SK-N-SH treated with all-trans-retinoic acid at 6 μM for 48 hours (cell line): ENCODE measurements around the gene FNBP1L.
"Not testable (repeated sequence)": the region's sequence is repeated elsewhere in the genome, so short reads cannot be mapped to it uniquely, and the experiment has no call there.

Experiments
- ATAC-seq: fragments of 200-7000 bp; cut with Tn5 transposase; 3 replicates; pipeline ENCODE4 v1.9.1; 2020; ENCODE audit warnings: mild to moderate bottlenecking, moderate library complexity
- ARNTL ChIP-seq: fragments of 450-650 bp; formaldehyde crosslinking; IDR thresholded peaks from 2 replicates; pipeline ENCODE4 v1.5.0; 2020; ENCODE audit warnings: low read depth, mild to moderate bottlenecking, moderate library complexity, borderline replicate concordance
- BACH2 ChIP-seq: fragments of 250-450 bp; sonication (Bioruptor Pico); IDR thresholded peaks from 2 replicates; pipeline ENCODE4 v1.9.0; 2021; ENCODE audit warnings: mild to moderate bottlenecking, borderline replicate concordance
- CSDC2 ChIP-seq: fragments of 250-450 bp; sonication (Bioruptor Pico); IDR thresholded peaks from 2 replicates; pipeline ENCODE4 v1.5.0; 2020; ENCODE audit warnings: mild to moderate bottlenecking, moderate library complexity
- ESRRG ChIP-seq: fragments of 250-450 bp; sonication (Bioruptor Pico); IDR thresholded peaks from 2 replicates; pipeline ENCODE4 v1.6.1; 2021; ENCODE audit warnings: mild to moderate bottlenecking
- GLIS3 ChIP-seq: fragments of 250-450 bp; sonication (Bioruptor Pico); IDR thresholded peaks from 2 replicates; pipeline ENCODE4 v1.5.0; 2020; ENCODE audit warnings: mild to moderate bottlenecking, moderate library complexity
- ISL1 ChIP-seq: fragments of 250-450 bp; sonication (Bioruptor Pico); IDR thresholded peaks from 2 replicates; pipeline ENCODE4 v2.1.2; 2022; ENCODE audit warnings: mild to moderate bottlenecking, moderate library complexity
- OSR1 ChIP-seq: fragments of 250-450 bp; sonication (Bioruptor Pico); IDR thresholded peaks from 2 replicates; pipeline ENCODE4 v1.8.0; 2022; ENCODE audit warnings: moderate library complexity, mild to moderate bottlenecking, inconsistent platforms
- PPARA ChIP-seq: fragments of 250-450 bp; sonication (Bioruptor Pico); IDR thresholded peaks from 2 replicates; pipeline ENCODE4 v1.5.0; 2020; ENCODE audit warnings: mild to moderate bottlenecking, borderline replicate concordance
- RARB ChIP-seq: fragments of 250-450 bp; sonication (Bioruptor Pico); IDR thresholded peaks from 2 replicates; pipeline ENCODE4 v1.8.0; 2021; ENCODE audit warnings: mild to moderate bottlenecking, moderate library complexity
- SNAI2 ChIP-seq: fragments of 250-450 bp; sonication (Bioruptor Pico); IDR thresholded peaks from 2 replicates; pipeline ENCODE4 v1.5.0; 2020; ENCODE audit warnings: mild to moderate bottlenecking, moderate library complexity
- TCF4 ChIP-seq: fragments of 250-450 bp; sonication (Bioruptor Pico); IDR thresholded peaks from 2 replicates; pipeline ENCODE4 v1.8.0; 2021; ENCODE audit warnings: mild to moderate bottlenecking, moderate library complexity, borderline replicate concordance
- TOX ChIP-seq: fragments of 250-450 bp; sonication (Bioruptor Pico); IDR thresholded peaks from 2 replicates; pipeline ENCODE4 v1.8.0; 2021; ENCODE audit warnings: mild to moderate bottlenecking, moderate library complexity, borderline replicate concordance
- ZC3H10 ChIP-seq: fragments of 250-450 bp; sonication (Bioruptor Pico); IDR thresholded peaks from 2 replicates; pipeline ENCODE4 v1.5.1; 2021; ENCODE audit warnings: mild to moderate bottlenecking, moderate library complexity
- ZFP3 ChIP-seq: fragments of 250-450 bp; sonication (Bioruptor Pico); IDR thresholded peaks from 2 replicates; pipeline ENCODE4 v1.5.0; 2020; ENCODE audit warnings: mild to moderate bottlenecking, moderate library complexity
- ZFP30 ChIP-seq: fragments of 450-650 bp; formaldehyde crosslinking; IDR thresholded peaks from 2 replicates; pipeline ENCODE4 v1.5.0; 2022; ENCODE audit warnings: mild to moderate bottlenecking, moderate library complexity
- ZNF70 ChIP-seq: fragments of 450-650 bp; formaldehyde crosslinking; IDR thresholded peaks from 2 replicates; pipeline ENCODE4 v1.5.0; 2020; ENCODE audit warnings: mild to moderate bottlenecking, moderate library complexity
- ZNF8 ChIP-seq: fragments of 450-650 bp; formaldehyde crosslinking; IDR thresholded peaks from 2 replicates; pipeline ENCODE4 v1.5.0; 2020; ENCODE audit warnings: mild to moderate bottlenecking, moderate library complexity
- TF ChIP-seq, protein P1 (sequence below): fragments of 250-450 bp; sonication (Bioruptor Pico); IDR thresholded peaks from 2 replicates; pipeline ENCODE4 v1.8.0; 2020; ENCODE audit warnings: mild to moderate bottlenecking, moderate library complexity, borderline replicate concordance
- TF ChIP-seq, protein P2 (sequence below): fragments of 250-450 bp; sonication (Bioruptor Pico); IDR thresholded peaks from 2 replicates; pipeline ENCODE4 v1.5.1; 2020; ENCODE audit warnings: low read depth, mild to moderate bottlenecking, moderate library complexity
- TF ChIP-seq, protein P3 (sequence below): fragments of 250-450 bp; sonication (Bioruptor Pico); IDR thresholded peaks from 2 replicates; pipeline ENCODE4 v1.5.0; 2020; ENCODE audit warnings: mild to moderate bottlenecking, moderate library complexity
- TF ChIP-seq, protein P4 (sequence below): fragments of 250-450 bp; sonication (Bioruptor Pico); IDR thresholded peaks from 2 replicates; pipeline ENCODE4 v1.5.1; 2021; ENCODE audit warnings: mild to moderate bottlenecking, moderate library complexity
- TF ChIP-seq, protein P5 (sequence below): fragments of 250-450 bp; sonication (Bioruptor Pico); IDR thresholded peaks from 2 replicates; pipeline ENCODE4 v1.8.0; 2021; ENCODE audit warnings: low read depth, mild to moderate bottlenecking, moderate library complexity, borderline replicate concordance

The FNBP1L gene

DNA sequence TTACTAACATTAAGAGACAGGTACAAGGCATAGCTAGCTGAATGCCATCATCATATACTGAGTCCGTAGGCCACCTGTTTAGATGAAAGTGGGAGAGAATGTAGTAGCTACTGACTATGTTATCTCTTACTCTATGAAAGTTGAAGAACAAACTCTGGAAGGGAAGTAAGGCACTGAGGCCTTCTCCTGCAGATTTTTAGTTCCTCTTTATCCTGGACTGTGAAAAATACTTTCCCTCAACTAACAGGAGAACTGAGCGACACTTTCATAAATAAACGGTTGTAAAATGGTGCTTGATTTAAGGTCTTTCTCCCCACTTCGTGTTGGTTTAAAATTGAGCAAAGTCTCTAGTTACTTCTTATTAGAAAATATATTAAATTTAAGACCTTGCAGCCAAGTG lies 101.9 kb downstream of the FNBP1L start (continued):
- no peak for TF ChIP-seq TOX (CRISPR knock-in tag)

DNA sequence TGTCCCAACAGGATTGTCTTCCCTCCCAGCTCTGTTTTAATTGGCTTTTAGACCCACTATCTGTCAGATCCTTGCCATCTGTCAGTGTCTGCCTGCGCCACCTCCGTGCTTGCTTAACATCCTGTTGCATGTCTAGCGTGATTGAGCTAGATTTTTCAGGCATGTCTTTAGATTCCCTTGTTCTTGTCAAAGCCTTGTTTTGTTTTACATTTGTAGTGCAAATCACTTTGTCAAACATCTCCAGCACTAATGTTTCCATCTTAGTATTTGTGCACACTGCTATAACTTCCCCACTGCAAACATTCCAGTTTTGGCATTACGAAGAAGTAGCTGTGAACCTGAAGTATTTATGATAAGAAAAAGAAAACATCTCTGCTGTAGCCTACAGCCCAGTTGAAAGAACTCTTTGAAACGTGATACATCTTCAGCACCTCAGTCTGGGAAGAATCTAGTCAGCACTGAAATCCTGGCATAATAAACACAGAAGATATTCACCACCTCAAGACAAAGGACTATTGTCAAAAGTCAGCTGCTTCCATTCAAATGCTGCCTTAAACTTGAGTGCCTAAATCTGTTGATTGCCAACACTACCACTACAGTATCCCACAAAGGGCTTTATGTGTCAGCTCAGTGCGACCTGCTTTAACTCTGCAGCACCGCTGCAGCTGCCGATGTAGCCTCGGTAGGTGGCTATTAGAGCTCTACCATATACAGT lies 105.0 kb downstream of the FNBP1L start:
- TF ChIP-seq ZFP30 (CRISPR knock-in tag), result no peak
- TF ChIP-seq SNAI2 (CRISPR knock-in tag), result no peak
- TF ChIP-seq ZNF70 (CRISPR knock-in tag), result no peak
- TF ChIP-seq TOX (CRISPR knock-in tag), result no peak
- no peak for TF ChIP-seq RARB (CRISPR knock-in tag)
- no peak for TF ChIP-seq ARNTL (CRISPR knock-in tag)
- no peak for TF ChIP-seq ZFP3 (CRISPR knock-in tag)
- TF ChIP-seq PPARA (CRISPR knock-in tag), result no peak
- TF ChIP-seq GLIS3, result no peak
- TF ChIP-seq TCF4 (CRISPR knock-in tag), result no peak
- TF ChIP-seq CSDC2, result no peak
- no peak for TF ChIP-seq BACH2 (CRISPR knock-in tag)
- TF ChIP-seq ZNF8 (CRISPR knock-in tag), result no peak
- TF ChIP-seq, protein P1, sequence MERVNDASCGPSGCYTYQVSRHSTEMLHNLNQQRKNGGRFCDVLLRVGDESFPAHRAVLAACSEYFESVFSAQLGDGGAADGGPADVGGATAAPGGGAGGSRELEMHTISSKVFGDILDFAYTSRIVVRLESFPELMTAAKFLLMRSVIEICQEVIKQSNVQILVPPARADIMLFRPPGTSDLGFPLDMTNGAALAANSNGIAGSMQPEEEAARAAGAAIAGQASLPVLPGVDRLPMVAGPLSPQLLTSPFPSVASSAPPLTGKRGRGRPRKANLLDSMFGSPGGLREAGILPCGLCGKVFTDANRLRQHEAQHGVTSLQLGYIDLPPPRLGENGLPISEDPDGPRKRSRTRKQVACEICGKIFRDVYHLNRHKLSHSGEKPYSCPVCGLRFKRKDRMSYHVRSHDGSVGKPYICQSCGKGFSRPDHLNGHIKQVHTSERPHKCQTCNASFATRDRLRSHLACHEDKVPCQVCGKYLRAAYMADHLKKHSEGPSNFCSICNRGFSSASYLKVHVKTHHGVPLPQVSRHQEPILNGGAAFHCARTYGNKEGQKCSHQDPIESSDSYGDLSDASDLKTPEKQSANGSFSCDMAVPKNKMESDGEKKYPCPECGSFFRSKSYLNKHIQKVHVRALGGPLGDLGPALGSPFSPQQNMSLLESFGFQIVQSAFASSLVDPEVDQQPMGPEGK, result no peak
- TF ChIP-seq, protein P2, sequence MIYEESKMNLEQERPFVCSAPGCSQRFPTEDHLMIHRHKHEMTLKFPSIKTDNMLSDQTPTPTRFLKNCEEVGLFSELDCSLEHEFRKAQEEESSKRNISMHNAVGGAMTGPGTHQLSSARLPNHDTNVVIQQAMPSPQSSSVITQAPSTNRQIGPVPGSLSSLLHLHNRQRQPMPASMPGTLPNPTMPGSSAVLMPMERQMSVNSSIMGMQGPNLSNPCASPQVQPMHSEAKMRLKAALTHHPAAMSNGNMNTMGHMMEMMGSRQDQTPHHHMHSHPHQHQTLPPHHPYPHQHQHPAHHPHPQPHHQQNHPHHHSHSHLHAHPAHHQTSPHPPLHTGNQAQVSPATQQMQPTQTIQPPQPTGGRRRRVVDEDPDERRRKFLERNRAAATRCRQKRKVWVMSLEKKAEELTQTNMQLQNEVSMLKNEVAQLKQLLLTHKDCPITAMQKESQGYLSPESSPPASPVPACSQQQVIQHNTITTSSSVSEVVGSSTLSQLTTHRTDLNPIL (CRISPR knock-in tag), result no peak
- ATAC-seq, result peak; percentile 26

DNA sequence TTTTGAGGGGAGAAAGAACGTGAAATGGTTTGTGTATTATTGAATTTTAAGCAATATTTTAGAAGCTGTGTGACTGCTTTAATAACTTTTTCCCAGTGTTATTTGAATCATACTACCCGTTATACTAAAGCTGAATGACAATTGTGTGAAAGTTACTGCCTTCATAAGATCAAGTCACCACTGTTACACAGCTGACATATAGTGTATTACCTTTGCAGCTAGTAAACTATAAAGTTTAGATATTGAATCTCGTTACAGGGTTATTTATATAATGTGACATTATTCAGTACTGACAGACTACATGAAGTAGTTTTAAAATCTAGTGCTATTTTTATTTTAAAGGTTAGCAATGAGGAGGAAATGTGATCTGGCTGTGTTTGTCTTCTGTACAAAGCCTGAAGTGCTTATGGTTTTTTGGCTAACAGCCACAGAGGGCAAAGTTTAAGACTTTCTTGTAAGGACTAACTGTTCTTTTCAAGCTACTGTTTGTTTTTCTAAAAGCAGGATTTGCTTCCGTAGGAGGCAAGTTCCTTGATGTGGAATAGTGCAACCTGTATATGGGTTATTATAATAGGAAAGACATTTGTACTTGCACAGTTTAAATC lies 106.1 kb downstream of the FNBP1L start:
- not testable (repeated sequence) for ATAC-seq

DNA sequence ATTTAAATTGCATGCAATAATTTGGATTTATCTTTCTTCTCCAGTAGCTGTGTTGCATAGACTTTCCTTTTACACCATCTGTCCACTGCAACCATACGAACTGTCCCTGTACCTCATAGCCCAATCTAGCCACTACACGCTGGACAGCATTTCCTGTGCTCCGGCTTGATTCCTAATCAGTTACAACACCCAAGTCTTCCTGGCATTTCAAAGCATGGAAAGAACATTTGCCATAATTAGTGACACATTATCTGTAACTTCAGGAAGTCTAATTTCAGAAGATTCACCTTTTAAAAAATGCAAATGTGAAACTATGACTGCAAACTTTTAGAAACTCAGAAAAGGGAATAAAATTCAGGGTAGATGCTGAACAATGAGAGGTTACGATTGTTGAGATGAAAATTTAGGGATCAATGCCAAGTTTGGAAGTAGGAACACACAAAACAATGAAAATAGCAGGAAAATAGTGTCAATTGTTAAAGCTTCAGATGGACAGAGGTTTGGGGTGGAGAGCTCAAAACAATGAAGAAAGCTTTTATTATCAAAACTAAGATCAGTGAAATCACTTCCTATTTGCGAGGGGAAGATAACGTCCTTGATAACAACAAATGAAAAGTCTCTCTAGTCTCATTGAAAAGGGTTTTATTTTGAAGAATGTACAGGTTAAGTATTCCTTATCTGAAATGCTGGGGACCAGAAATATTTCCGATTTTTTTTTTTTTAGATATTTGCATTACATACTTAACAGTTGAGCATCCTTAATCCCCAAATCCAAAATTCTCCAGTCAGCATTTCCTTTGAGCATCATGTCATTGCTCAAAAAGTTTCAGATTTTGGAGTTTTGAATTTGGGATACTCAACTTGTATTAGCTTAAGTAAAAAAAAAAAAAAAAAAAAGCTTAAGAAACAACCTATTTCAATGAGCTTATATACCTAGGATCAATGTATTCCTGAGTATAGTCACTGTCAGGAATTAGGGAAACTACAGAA lies 107.3 kb downstream of the FNBP1L start:
- ATAC-seq, result 0 out of 3 replicates have a peak, but pooled peaks have one; percentile 16
- TF ChIP-seq CSDC2 (no peak), GLIS3 (no peak), ESRRG (CRISPR knock-in tag) (no peak), ZFP3 (CRISPR knock-in tag) (no peak), ZNF8 (CRISPR knock-in tag) (no peak), PPARA (CRISPR knock-in tag) (no peak), BACH2 (CRISPR knock-in tag) (no peak), ARNTL (CRISPR knock-in tag) (no peak), TCF4 (CRISPR knock-in tag) (no peak), ZC3H10 (CRISPR knock-in tag) (no peak), ISL1 (CRISPR knock-in tag) (no peak), ZNF70 (CRISPR knock-in tag) (no peak), OSR1 (CRISPR knock-in tag) (no peak)
- TF ChIP-seq, protein P3, sequence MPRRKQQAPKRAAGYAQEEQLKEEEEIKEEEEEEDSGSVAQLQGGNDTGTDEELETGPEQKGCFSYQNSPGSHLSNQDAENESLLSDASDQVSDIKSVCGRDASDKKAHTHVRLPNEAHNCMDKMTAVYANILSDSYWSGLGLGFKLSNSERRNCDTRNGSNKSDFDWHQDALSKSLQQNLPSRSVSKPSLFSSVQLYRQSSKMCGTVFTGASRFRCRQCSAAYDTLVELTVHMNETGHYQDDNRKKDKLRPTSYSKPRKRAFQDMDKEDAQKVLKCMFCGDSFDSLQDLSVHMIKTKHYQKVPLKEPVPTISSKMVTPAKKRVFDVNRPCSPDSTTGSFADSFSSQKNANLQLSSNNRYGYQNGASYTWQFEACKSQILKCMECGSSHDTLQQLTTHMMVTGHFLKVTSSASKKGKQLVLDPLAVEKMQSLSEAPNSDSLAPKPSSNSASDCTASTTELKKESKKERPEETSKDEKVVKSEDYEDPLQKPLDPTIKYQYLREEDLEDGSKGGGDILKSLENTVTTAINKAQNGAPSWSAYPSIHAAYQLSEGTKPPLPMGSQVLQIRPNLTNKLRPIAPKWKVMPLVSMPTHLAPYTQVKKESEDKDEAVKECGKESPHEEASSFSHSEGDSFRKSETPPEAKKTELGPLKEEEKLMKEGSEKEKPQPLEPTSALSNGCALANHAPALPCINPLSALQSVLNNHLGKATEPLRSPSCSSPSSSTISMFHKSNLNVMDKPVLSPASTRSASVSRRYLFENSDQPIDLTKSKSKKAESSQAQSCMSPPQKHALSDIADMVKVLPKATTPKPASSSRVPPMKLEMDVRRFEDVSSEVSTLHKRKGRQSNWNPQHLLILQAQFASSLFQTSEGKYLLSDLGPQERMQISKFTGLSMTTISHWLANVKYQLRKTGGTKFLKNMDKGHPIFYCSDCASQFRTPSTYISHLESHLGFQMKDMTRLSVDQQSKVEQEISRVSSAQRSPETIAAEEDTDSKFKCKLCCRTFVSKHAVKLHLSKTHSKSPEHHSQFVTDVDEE, result no peak
- TF ChIP-seq, protein P4, sequence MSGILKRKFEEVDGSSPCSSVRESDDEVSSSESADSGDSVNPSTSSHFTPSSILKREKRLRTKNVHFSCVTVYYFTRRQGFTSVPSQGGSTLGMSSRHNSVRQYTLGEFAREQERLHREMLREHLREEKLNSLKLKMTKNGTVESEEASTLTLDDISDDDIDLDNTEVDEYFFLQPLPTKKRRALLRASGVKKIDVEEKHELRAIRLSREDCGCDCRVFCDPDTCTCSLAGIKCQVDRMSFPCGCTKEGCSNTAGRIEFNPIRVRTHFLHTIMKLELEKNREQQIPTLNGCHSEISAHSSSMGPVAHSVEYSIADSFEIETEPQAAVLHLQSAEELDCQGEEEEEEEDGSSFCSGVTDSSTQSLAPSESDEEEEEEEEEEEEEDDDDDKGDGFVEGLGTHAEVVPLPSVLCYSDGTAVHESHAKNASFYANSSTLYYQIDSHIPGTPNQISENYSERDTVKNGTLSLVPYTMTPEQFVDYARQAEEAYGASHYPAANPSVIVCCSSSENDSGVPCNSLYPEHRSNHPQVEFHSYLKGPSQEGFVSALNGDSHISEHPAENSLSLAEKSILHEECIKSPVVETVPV, result no peak
- TF ChIP-seq, protein P1, result no peak
- TF ChIP-seq, protein P5, sequence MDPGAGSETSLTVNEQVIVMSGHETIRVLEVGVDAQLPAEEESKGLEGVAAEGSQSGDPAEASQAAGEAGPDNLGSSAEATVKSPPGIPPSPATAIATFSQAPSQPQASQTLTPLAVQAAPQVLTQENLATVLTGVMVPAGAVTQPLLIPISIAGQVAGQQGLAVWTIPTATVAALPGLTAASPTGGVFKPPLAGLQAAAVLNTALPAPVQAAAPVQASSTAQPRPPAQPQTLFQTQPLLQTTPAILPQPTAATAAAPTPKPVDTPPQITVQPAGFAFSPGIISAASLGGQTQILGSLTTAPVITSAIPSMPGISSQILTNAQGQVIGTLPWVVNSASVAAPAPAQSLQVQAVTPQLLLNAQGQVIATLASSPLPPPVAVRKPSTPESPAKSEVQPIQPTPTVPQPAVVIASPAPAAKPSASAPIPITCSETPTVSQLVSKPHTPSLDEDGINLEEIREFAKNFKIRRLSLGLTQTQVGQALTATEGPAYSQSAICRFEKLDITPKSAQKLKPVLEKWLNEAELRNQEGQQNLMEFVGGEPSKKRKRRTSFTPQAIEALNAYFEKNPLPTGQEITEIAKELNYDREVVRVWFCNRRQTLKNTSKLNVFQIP (CRISPR knock-in tag), result no peak
